ENCODE data around the gene ENO2. TPM values are rescaled to one million over a fixed set of nuclear protein-coding genes. Genes with fewer than 3 reads are reported as not detected.

ENO2 gene
- total and polyA plus RNA-seq, 2 experiments from 2014 or later, result 43.5 to 53.5 TPM

- Histone ChIP-seq H3K27me3 (ENCODE audit: insufficient read depth) (no peaks in the 10 kb centered on the region), H3K9me2 (ENCODE audit: insufficient read depth) (no peaks in the 10 kb centered on the region), H4K20me1 (replicated peaks; ENCODE audit: insufficient read depth) (no peaks in the 10 kb centered on the region), H3K4me3 (peak overlapping the region; percentile 70), H3K4me2 (peak overlapping the region; percentile 79), H3K4me1 (ENCODE audit: insufficient read depth) (peaks cover 20% of the 10 kb centered on the region), H3K79me2 (replicated peaks; ENCODE audit: insufficient read depth) (0 out of 2 replicates have a peak, but pooled peaks cover 5% of the 10 kb centered on the region), H3K27ac (ENCODE audit: low read depth) (no peak overlapping the region), H3F3A (replicated peaks; ENCODE audit: low read depth) (peaks cover 27% of the 10 kb centered on the region), H2AFZ (peak overlapping the region; percentile 72), H3K36me3 (ENCODE audit: insufficient read depth) (no peaks in the 10 kb centered on the region)
- TF ChIP-seq ZNF331 (CRISPR knock-in tag; IDR thresholded peaks at IDR 0.05; ENCODE audit: low read depth), result no peak
- TF ChIP-seq EZH2phosphoT487 (IDR thresholded peaks at IDR 0.05; ENCODE audit: unreplicated experiment), result no peak
- Mint-ChIP-seq H3K9me3 (peaks cover 2% of the 10 kb centered on the region; the same call in 2 of the 3 replicates), H3K36me3 (ENCODE audit: low read depth) (peaks cover 3% of the 10 kb centered on the region), H3K27ac (peak overlapping the region; percentile 76), H3K4me1 (peaks cover 41% of the 10 kb centered on the region), H3K4me3 (peak overlapping the region; percentile 96), H3K27me3 (ENCODE audit: insufficient read depth, low read depth, poor library complexity) (peaks cover 47% of the 10 kb centered on the region)
- no peak for ATAC-seq
- no peak for DNase-seq (ENCODE audit: low spot score)
Observed at GRCh38 chr12:6946920-6947374, 32.6 kb downstream of the ENO2 start.

- Histone ChIP-seq H3K4me1 (ENCODE audit: insufficient read depth) (peaks cover 23% of the 10 kb centered on the region), H3F3A (replicated peaks; ENCODE audit: low read depth) (peaks cover 23% of the 10 kb centered on the region), H3K27ac (ENCODE audit: low read depth) (no peak overlapping the region), H3K4me2 (no peak overlapping the region), H4K20me1 (replicated peaks; ENCODE audit: insufficient read depth) (no peaks in the 10 kb centered on the region), H3K9me2 (ENCODE audit: insufficient read depth) (no peaks in the 10 kb centered on the region), H3K27me3 (ENCODE audit: insufficient read depth) (no peaks in the 10 kb centered on the region), H3K79me2 (replicated peaks; ENCODE audit: insufficient read depth) (0 out of 2 replicates have a peak, but pooled peaks cover 5% of the 10 kb centered on the region), H3K4me3 (no peak overlapping the region), H3K36me3 (ENCODE audit: insufficient read depth) (no peaks in the 10 kb centered on the region), H2AFZ (no peak overlapping the region)
- Mint-ChIP-seq H3K36me3 (ENCODE audit: low read depth) (no peaks in the 10 kb centered on the region), H3K4me1 (peaks cover 41% of the 10 kb centered on the region), H3K27me3 (ENCODE audit: insufficient read depth, low read depth, poor library complexity) (peaks cover 46% of the 10 kb centered on the region), H3K9me3 (peaks cover 2% of the 10 kb centered on the region; the same call in 2 of the 3 replicates), H3K4me3 (peak overlapping the region; percentile 20; the same call in 1 of the 3 replicates), H3K27ac (no peak overlapping the region)
- TF ChIP-seq POLR2AphosphoS5 (IDR thresholded peaks at IDR 0.05; ENCODE audit: low read depth), result no peak
- ATAC-seq, result no peak
- no peak for DNase-seq (ENCODE audit: low spot score)
Observed at GRCh38 chr12:6947615-6948014, 33.2 kb downstream of the ENO2 start.

GRCh38 chr12:6948873-6949594 lies 34.7 kb downstream of the ENO2 start:
- Mint-ChIP-seq H3K4me3 (peak overlapping the region; percentile 17; the same call in 1 of the 3 replicates), H3K27me3 (ENCODE audit: insufficient read depth, low read depth, poor library complexity) (peaks cover 40% of the 10 kb centered on the region), H3K36me3 (ENCODE audit: low read depth) (no peaks in the 10 kb centered on the region), H3K9me3 (peaks cover 2% of the 10 kb centered on the region; the same call in 2 of the 3 replicates), H3K4me1 (peaks cover 49% of the 10 kb centered on the region), H3K27ac (no peak overlapping the region)
- H3K4me1 ChIP-seq (ENCODE audit: insufficient read depth), result peaks cover 30% of the 10 kb centered on the region
- no peak overlapping the region for H3K4me2 ChIP-seq
- peaks cover 20% of the 10 kb centered on the region for H3F3A ChIP-seq (replicated peaks; ENCODE audit: low read depth)
- no peak for DNase-seq (ENCODE audit: low spot score)
- H4K20me1 ChIP-seq (replicated peaks; ENCODE audit: insufficient read depth), result no peaks in the 10 kb centered on the region
- no peaks in the 10 kb centered on the region for H3K9me2 ChIP-seq (ENCODE audit: insufficient read depth)
- ATAC-seq, result no peak
- H2AFZ ChIP-seq, result no peak overlapping the region
- no peak overlapping the region for H3K27ac ChIP-seq (ENCODE audit: low read depth)
- 0 out of 2 replicates have a peak, but pooled peaks cover 5% of the 10 kb centered on the region for H3K79me2 ChIP-seq (replicated peaks; ENCODE audit: insufficient read depth)
- no peaks in the 10 kb centered on the region for H3K27me3 ChIP-seq (ENCODE audit: insufficient read depth)
- no peak overlapping the region for H3K4me3 ChIP-seq
- no peaks in the 10 kb centered on the region for H3K36me3 ChIP-seq (ENCODE audit: insufficient read depth)
- TF ChIP-seq, protein P1, sequence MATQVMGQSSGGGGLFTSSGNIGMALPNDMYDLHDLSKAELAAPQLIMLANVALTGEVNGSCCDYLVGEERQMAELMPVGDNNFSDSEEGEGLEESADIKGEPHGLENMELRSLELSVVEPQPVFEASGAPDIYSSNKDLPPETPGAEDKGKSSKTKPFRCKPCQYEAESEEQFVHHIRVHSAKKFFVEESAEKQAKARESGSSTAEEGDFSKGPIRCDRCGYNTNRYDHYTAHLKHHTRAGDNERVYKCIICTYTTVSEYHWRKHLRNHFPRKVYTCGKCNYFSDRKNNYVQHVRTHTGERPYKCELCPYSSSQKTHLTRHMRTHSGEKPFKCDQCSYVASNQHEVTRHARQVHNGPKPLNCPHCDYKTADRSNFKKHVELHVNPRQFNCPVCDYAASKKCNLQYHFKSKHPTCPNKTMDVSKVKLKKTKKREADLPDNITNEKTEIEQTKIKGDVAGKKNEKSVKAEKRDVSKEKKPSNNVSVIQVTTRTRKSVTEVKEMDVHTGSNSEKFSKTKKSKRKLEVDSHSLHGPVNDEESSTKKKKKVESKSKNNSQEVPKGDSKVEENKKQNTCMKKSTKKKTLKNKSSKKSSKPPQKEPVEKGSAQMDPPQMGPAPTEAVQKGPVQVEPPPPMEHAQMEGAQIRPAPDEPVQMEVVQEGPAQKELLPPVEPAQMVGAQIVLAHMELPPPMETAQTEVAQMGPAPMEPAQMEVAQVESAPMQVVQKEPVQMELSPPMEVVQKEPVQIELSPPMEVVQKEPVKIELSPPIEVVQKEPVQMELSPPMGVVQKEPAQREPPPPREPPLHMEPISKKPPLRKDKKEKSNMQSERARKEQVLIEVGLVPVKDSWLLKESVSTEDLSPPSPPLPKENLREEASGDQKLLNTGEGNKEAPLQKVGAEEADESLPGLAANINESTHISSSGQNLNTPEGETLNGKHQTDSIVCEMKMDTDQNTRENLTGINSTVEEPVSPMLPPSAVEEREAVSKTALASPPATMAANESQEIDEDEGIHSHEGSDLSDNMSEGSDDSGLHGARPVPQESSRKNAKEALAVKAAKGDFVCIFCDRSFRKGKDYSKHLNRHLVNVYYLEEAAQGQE (IDR thresholded peaks at IDR 0.05; ENCODE audit: unreplicated experiment), result no peak
- TF ChIP-seq ZNF331 (CRISPR knock-in tag; IDR thresholded peaks at IDR 0.05; ENCODE audit: low read depth) (no peak), STAT1 (IDR thresholded peaks at IDR 0.05; ENCODE audit: unreplicated experiment) (no peak), EZH2 (IDR thresholded peaks at IDR 0.05; ENCODE audit: low read depth, unreplicated experiment) (no peak)

Measured in GM23338 (cell line).